Inflammatory macrophage treated with lipopolysaccharide for 4 hours (primary cell): ENCODE results near the gene FSTL3.
"Not testable (repeated sequence)": the region's sequence is repeated elsewhere in the genome, so short reads cannot be mapped to it uniquely, and the experiment has no call there.

Experiments
- DNase-seq: peaks from one replicate; pipeline ENCODE4 v3.0.0-alpha.2; 2020

FSTL3 gene

DNA sequence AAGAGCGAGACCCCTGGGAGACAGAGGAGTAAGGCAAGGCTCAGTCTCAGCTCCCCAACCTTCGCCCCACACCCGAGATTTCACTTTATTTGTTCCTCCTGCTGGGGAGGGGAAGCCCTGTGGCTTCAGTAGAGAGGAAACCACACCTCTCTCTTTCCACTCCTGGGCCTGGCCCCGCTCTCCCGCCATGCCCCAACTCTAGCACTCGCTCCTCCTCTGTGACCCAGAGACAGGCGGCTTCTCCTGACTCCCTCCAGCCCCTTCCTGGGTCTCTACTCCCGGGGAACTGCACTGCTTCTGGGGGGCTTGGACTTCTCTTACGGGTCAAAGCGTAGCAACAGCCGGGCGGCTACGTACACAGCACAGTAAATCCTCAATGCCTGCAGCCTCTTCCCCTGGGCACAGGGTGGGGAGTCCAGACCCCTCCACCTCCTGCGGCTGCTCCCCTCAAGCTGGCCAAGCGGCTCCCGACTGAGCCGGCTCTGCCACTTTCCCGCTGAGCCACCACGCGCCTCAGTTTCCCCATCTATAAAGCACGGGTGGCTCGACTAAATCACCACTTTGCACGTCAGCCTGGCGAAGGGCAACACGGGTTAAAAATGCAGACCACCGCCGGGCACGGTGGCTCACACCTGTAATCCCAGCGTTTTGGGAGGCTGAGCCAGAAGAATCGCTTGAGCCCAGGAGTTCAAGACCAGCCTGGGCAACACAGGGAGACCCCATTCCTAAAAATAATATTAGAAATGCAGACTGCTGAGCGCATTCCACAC is 14.6 kb upstream of the FSTL3 start:
- DNase-seq: peak; percentile 45

DNA sequence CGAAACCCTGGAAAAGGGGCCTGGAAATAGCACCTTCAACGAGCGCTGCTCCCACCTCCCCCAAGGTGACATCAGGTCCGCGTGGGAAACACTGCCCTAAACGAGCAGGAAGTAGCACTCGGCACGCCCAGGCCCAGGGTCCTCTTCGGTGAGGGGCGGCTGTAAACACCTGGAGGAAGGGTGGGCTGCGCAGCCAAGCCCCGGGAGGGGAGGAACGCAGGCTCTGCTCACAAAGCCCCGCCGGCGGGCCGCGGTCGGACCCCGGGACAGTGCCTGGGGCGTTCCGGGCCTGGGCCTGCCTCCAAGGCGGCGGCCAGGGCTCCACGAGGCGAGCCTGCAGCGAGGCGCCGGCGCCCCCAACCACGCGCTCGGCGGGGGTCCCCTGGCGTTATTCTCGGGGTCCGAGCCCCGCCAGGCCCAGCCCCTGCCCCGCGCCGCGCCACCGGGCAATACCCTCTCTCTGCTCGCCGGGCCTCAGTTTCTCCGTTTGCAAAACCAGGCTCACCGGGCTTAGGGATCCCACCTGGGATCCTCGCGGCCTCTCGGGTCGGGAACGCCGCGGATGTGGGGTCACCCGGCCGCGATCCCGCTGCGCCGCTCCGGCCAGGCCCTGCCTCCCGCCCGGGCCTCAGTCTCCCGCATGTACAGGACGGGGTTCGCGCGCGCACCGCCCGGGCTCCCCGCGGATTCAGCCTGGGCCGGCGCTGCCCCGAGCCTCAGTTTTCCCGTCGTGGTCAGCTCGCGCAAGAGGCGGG is 13.8 kb upstream of the FSTL3 start:
- peak; percentile 62 for DNase-seq

DNA sequence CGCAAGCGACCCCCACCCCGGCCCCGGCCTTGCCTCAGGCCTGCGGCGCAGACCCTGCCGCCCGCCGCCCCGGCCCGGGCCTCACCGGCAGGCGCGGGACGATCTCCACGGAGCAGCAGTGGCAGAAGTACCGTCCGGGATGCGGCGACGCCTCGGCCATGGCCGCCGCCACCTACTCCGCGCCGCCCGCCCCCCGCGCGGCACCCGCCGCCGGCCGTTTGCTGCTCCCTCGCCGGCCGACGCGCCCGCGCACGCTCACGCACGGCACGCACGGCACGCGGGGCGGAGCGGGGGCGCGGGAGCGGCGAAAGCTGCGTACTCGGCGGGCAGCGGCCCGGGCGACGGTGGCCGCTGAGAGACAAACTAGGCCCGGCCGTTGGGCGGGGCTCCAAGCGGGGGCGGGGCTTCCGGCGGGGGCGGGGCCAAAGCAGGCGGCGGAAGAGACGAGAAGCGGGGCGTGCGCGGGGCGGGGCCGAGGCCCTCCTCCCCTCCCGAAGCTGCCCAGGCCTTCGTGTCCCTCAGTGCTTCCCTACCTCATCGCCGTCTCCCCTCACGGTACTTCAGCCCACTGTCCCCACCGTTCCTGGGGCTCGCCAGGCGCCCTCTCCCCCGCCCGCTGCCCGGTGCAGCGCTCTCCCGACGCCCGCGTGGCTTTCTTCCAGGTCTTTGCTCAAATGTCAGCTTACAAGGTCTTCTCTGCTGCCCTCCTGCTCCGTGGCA is 13.1 kb upstream of the FSTL3 start, which contains the start of gene RNF126:
Gene RNF126, minus strand, starts transcription at position 253 of the 720 bp plus-strand sequence. Its CDS starts 93 bp downstream, at position 160.
- peak; percentile 91 for DNase-seq

DNA sequence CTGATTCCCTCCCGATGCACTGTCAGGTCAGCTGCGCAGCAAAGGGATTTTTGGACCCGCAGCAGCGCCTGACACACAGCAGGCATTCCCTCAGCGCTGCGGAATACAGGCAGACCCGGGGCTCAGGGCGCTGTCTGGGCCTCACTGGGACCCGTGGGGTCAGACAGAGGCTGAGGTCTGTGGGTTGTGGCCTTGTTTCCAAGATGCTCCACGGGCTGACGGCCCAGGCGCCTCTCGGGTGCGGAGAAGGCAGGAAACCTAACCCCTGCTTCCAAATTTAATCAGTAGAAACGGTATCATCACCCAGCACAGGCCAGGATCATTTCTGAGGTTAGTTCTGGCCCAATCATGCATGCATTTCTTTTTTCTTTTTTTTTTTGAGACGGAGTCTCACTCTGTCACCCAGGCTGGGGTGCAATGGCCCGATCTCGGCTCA is 12.5 kb upstream of the FSTL3 start:
- no peak for DNase-seq

DNA sequence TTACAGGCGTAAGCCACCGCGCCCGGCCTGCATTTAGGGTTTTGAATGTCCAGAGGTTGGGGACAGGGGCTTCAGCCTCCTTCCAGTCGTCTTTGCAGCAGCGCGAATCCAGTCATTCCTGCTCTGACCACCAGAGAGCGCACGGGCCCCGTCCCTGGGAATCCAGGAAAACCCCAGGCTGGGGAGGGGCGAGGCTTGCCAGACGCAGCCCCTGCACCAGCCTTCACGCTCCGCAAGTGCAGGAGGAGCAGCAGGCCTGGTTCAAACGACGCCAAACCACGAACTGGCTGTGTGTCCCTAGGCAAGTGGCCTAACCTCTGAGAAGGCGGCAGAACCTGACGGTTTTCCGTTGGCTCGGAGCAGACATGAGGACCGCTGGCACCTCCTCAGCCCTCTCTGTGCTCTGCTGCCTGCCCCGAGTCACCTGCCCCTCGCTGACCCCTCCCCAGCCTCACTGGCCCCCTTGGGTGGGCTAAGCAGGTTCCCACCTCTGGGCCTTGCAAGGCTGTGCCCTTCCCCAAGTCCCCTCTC is 11.2 kb upstream of the FSTL3 start:
- peak; percentile 61 for DNase-seq

DNA sequence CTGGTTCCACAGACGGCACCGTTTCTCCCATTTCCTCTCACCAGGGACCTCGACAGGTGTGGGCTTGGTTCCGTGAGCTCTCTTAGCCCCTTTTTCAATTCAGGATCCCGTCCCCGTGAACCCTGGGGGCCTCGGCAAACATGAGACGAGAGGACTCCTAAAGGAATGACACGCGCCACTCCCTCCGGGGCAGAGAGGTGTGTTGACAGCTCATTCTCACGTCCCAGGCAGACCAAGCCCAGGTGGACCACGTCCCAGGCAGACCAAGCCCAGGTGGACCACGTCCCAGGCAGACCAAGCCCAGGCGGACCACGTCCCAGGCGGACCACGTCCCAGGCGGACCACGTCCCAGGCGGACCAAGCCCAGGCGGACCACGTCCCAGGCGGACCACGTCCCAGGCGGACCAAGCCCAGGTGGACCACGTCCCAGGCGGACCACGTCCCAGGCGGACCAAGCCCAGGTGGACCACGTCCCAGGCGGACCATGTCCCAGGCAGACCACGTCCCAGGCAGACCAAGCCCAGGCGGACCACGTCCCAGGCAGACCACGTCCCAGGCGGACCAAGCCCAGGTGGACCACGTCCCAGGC is 9.1 kb upstream of the FSTL3 start:
- DNase-seq: not testable (repeated sequence)

DNA sequence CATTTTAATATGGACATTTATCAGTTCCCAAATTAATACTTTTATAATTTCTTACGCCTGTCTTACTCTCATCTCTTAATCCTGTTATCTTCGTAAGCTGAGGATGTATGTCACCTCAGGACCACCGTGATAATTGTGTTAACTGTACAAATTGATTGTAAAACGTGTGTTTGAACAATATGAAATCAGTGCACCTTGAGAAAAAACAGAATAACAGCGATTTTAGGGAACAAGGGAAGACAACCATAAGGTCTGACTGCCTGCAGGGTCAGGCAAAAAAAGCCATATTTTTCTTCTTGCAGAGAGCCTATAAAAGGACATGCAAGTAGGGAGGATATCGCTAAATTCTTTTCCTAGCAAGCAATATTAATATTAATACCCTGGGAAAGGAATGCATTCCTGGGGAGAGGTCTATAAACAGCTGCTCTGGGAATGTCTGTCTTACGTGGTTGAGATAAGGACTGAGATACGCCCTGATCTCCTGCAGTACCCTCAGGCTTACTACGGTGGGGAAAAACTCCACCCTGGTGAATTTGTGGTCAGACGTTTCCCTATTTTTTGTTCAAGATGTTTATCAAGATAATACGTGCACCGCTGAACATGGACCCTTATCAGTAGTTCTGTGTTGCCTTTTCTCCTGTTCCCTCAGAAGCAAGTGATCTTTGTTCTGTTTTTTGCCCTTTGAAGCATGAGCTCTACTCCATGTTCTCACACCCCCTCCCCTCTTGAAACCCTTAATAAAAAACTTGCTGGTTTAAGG is 7.3 kb upstream of the FSTL3 start:
- DNase-seq: not testable (repeated sequence)

DNA sequence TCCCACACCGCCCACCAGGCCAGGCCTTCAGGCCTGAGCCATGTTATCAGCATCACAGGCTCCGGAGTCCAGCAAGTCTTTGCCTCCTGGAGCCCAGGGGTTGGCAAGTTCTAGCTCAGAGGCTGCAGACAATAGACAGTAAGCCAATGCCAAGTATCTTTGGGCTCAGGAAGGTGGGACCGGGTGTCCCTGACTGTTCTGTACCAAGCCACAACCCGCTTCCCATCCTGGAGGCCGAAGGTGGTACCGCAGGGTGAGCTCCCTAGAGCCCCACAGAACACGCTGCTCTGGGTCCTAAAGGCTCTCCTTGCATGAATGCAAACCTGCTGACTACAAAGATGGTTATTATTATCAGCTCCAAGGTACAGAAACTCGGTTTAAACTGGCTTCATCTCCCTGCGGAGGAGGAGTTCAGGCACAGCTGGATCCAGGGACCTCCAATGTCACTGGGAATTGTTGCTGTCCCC is 5.5 kb upstream of the FSTL3 start:
- DNase-seq: no peak

DNA sequence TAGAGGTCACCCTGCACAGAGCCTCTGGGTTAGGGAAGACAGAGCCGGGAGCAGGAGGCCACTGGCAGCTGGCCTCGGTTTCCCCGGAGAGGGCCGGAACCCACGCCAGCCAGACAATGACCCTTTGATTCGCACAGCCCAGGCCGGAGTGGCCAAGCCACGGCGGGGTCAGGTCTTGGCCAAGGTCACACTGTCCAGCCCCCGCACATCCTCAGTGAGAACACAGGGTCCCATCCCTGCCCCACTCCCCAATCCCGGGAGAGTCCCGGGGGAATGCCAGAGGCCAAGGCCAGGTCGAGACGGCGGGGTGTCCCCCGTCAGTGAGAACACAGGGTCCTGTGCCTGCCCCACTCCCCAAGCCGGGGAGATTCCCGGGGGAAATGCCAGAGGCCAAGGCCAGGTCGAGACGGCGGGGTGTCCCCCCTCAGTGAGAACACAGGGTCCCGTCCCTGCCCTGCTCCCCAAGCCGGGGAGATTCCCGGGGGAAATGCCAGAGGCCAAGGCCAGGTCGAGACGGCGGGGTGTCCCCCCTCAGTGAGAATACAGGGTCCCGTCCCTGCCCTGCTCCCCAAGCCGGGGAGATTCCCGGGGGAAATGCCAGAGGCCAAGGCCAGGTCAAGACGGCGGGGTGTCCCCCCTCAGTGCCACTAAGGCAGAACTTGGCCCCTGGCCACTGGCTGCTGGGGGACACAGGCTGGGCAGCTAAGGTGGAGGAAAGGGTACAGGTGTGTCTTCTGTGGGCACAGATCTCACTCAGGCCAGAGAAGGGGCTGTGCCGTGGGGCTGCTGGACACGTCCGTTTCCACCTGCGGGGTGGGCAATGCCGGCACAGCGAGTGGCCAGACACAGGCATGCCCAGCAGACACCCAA is 1.7 kb upstream of the FSTL3 start:
- DNase-seq: no peak

DNA sequence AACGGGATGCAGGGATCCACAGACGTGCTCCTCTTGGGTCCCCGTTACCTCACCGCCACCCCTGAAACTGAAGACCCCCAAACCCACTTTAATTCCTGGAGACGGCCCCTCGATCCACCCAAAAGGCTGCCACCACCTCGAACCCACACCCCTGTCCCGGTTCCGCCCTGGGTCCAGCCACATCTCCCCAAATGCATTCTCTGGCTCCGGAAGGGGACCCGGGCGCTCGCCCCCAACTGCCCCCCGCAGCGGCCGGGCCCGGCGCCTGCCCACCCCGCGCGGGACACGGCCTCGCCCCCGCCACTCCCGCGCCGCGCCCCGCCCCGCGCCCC is 219 bp upstream of the FSTL3 start:
- DNase-seq: no peak

DNA sequence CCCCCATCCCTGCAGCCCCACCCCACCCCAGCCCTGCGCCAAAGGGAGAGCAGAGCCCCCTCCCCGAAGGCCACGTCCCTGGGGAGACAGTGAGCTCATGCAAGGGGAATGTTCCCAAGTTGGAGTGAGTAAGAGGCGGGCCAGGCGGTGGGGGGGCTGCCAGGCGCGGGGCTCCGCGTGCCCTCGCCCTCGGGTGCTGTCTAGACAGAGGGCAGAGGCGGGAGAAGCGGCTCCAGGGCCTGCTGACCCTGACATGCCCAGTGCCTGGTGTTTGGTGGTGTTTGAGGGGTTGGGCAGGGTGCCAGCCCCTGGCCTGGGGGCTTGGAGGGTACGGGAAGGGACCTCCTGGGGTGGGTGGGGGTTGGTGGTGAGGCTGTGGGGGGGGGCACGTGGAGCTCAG is 1.0 kb downstream of the FSTL3 start:
- DNase-seq: no peak

DNA sequence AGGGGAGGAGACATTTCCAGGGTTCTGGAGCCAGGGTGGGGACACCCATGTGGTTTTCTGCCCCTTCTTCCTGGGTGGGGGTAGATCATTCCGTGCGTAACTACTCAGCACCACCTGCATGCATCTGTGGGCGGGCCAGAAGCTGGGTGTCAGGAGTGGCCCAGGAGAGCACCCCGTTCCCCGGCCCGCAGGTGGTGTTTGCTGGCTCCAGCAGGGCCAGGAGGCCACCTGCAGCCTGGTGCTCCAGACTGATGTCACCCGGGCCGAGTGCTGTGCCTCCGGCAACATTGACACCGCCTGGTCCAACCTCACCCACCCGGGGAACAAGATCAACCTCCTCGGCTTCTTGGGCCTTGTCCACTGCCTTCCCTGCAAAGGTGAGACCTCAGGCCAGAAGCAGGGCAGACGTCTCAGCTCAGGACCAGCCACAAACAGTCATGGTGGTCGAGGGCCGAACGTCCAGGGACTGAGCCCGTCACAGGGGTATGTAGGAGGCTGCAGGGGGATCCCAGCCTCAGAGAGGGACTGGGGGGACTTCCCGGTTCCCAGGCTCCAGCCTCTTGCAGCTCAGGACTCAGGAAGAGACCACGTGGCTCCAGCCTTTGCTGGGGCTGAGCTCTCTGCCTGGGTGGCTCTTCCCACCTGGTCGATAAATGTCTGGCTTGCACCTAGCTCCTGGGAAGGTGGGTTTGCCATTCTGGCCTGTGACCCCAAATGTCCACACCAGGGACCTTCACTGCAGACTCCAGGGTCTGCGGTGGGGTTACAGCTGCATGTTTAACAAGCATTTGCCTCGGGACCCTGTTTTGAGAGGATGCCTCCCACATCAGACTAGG is 1.6 kb downstream of the FSTL3 start:
- DNase-seq: no peak

DNA sequence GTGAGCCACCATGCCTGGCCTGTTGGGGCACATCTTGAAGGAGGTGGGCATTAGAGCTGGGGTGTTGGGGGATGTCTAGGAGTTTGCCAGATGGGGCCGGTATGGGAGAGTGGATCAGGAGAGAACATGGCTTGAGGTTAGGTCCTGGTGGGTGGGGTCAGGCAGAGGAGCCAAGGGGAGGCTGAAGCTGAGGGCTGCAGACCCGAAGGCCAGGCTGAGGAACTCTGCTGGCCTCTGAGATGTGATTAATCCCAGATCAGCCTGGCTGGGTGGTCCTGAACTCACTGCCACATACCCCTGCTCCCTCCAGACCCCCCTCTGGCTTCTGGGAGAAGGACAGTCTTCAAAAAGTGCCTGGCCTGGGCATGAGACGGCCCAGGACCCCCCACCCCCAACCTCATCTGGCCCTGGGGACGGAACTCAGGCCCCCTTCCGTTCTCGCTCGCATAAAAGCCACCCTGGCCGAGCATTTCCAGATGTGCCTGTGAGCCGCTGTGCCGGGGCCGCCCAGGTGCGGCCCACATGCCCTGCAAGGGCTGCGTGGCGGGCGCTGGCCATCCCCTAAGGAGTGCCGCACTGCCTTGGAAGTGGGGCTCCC is 2.7 kb downstream of the FSTL3 start:
- DNase-seq: no peak

DNA sequence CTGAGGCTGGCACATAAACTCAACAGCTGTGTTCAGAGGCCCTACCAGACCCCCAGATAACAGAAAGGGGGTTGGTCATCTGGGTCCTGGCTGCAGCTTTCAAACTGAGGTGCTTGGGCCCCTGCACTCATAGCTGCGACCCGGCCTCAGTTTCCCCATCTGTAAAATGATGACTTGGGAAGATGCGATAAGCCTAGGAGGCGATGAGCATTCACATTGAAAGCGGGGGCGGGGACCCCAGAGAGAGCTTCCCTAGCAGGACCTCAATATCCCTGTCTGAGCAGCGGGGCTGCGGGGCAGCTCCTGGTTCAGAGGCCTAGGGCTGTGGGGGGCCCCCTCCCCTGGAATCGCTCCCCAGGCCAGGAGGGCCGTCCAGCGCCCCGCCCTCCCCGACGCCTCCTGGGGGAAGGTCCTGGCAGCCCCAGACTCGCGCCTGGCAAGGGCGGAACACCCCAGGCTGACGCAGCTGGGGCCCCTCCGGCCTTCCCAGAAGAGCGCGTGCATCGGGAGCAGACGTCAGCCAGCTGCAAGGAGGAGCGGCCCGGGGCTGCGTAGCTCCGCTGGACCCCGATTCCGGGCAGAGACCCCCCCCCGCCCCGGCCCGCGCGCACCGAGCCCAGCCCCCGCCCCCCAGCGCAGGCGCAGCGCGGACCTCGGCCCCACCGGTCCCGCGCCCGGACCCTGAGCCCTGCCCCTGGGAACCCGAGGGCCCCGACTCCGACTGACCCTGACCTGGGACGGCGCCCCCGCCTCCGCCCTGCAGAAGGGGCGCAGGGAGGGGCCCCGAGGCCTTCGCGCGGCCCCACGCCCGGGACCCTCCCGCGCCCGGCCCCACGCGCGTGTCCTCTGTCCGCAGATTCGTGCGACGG is 3.5 kb downstream of the FSTL3 start:
- peak; percentile 61 for DNase-seq

DNA sequence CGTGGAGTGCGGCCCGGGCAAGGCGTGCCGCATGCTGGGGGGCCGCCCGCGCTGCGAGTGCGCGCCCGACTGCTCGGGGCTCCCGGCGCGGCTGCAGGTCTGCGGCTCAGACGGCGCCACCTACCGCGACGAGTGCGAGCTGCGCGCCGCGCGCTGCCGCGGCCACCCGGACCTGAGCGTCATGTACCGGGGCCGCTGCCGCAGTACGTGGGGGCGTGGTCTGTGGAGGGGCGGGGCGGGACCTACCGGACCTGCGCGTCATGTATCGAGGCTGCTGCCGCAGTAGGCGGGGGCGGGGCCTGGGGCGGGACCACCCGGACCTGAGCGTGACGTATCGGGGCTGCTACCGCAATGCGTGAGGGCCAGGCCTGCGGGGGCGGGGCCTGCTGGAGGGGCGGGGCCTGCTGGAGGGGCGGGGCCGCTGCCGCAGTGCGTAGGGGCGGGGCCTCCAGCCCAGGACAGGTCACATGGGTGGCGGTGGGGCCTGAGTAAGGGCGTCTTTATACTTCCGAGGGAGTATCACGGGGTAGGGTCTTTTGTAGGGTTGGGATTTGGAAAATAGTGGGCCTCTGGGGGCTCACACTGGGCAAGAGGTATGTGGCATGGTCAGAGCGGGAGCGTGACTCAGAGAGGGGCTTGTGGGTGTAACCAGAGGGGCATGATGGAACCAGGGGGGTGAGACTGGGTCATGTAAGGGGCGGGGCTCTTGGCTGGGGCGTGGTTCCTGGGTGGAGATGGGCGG is 4.3 kb downstream of the FSTL3 start:
- DNase-seq: peak; percentile 99

DNA sequence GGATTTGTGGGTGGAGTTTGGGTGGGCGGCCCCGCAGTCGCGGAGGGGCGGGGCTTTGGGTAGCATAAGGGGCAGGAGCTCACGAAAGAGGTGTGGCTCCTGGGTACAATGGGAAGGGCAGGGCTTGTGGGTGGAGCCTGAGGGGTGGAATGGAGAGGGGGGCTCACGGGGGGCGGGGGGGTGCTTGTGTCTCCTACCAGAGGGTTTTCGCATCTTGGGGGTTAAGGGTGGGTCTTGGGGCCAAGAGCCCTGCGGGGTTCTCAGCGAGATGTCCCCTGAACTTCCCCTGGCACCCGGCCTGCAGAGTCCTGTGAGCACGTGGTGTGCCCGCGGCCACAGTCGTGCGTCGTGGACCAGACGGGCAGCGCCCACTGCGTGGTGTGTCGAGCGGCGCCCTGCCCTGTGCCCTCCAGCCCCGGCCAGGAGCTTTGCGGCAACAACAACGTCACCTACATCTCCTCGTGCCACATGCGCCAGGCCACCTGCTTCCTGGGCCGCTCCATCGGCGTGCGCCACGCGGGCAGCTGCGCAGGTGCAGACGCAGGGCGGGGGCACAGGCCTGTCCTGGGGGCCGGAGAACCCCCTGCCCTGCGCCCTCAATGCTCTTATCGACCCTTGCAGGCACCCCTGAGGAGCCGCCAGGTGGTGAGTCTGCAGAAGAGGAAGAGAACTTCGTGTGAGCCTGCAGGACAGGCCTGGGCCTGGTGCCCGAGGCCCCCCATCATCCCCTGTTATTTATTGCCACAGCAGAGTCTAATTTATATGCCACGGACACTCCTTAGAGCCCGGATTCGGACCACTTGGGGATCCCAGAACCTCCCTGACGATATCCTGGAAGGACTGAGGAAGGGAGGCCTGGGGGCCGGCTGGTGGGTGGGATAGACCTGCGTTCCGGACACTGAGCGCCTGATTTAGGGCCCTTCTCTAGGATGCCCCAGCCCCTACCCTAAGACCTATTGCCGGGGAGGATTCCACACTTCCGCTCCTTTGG is 5.1 kb downstream of the FSTL3 start:
- peak; percentile 95 for DNase-seq
